ENCODE data around the gene APOF. TPM values are rescaled to one million over a fixed set of nuclear protein-coding genes. Genes with fewer than 3 reads are reported as not detected.

APOF gene
- total and polyA plus RNA-seq, 4 donors: 0.12 TPM; not detected in 3

DNA sequence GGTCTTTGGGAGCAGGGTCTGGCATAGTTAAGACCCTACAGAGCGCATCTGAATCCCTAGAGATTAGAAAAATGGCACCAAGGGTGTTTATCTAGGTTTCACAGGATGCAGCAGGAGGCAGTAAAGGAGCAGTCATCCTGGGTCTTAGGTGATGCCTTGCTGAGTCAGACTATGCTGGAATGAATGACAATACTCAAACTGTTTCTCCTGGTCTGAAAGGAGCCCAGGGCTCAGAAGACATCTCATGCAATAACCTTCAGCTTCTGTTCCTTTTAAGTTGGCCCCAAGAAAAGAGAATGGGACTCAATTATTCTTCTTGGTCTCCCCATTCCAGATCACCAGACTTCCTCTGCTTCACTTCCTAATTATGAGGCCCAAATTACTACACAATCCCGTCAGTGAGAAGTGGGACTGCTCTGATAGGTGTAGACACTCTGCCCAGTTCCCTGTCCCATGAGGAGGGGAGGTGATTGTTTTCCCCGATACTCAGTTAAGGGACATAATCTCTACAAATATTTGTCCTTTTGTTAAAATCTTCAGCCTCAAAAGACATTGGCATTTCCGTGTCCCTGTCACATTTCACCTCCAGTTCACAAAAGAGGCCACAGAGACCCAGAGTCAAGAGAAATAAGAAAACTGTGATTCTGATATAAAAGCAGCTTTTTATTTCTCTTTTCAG, 14.8 kb upstream of the APOF start:
- Histone ChIP-seq H3K9ac (ENCODE audit: insufficient read depth in 1 of 2, low read length in 2 of 2) (no peak overlapping the region), H3K27ac (ENCODE audit: low read depth in 1 of 2, low read length in 1 of 2) (no peak overlapping the region), H3K27me3 (ENCODE audit: control insufficient read depth in 3 of 3, insufficient read depth in 3 of 3, low read length in 2 of 3) (no peaks in the 10 kb centered on the region), H3K4me3 (no peak overlapping the region), H3K36me3 (ENCODE audit: control insufficient read depth in 4 of 4, insufficient read depth in 4 of 4, low read length in 4 of 4) (no peaks in the 10 kb centered on the region), H3K9me3 (ENCODE audit: control insufficient read depth in 4 of 4, insufficient read depth in 3 of 4, low read length in 3 of 4) (no peaks in the 10 kb centered on the region), H3K4me1 (ENCODE audit: control insufficient read depth in 5 of 5, insufficient read depth in 5 of 5, low read length in 5 of 5) (no peaks in the 10 kb centered on the region)
- no peak for DNase-seq
- TF ChIP-seq, protein P1, sequence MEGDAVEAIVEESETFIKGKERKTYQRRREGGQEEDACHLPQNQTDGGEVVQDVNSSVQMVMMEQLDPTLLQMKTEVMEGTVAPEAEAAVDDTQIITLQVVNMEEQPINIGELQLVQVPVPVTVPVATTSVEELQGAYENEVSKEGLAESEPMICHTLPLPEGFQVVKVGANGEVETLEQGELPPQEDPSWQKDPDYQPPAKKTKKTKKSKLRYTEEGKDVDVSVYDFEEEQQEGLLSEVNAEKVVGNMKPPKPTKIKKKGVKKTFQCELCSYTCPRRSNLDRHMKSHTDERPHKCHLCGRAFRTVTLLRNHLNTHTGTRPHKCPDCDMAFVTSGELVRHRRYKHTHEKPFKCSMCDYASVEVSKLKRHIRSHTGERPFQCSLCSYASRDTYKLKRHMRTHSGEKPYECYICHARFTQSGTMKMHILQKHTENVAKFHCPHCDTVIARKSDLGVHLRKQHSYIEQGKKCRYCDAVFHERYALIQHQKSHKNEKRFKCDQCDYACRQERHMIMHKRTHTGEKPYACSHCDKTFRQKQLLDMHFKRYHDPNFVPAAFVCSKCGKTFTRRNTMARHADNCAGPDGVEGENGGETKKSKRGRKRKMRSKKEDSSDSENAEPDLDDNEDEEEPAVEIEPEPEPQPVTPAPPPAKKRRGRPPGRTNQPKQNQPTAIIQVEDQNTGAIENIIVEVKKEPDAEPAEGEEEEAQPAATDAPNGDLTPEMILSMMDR (IDR thresholded peaks at IDR 0.05; ENCODE audit: control extremely low read depth, extremely low read depth): no peak
- no peak for ATAC-seq (ENCODE audit: insufficient read depth, low FRiP score)
- 72 to 74% methylated on average over 4 of the region's 4 CpGs for WGBS, 2 donors

DNA sequence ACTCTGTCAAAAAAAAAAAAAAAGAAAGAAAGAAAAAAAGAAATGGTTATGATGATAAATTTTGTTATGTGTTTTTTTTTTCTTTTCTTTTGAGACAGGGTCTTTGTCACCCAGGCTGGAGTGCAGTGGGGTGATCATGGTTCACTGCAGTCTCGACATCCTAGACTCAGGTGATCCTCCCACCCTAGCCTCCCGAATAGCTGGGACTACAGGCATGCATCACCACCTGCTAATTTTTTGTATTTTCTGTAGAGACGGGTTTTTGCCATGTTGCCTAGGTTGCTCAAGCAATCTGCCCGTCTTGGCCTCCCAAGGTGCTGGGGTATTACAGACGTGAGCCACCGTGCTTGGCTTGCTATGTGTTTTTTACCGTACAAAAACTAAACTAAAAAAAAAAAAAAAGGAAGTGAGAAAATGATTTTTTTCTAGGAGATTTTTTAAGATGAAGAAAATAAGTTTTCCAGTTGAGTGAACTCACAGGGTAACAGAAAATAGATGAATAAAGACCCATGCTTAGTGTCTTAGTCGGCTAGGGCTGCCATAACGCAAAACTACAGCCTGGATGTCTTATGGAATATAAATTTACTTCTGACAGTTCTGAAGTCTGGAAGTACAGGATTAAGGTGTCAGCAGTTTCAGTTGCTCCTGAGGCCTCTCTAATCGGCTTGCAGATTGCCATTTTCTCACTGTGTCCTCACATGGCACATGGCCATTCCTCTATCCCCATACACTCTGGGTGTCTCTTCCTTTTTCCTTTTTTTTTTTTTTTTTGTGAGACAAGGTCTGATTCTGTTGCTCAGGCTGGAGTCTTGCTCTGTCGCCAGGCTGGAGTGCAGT, 13.2 kb upstream of the APOF start:
- ATAC-seq (ENCODE audit: insufficient read depth, low FRiP score) (no peak), DNase-seq (no peak)
- TF ChIP-seq, protein P1 (IDR thresholded peaks at IDR 0.05; ENCODE audit: control extremely low read depth, extremely low read depth): no peak
- Histone ChIP-seq H3K27me3 (ENCODE audit: control insufficient read depth in 3 of 3, insufficient read depth in 3 of 3, low read length in 2 of 3) (no peaks in the 10 kb centered on the region), H3K4me1 (ENCODE audit: control insufficient read depth in 5 of 5, insufficient read depth in 5 of 5, low read length in 5 of 5) (no peaks in the 10 kb centered on the region), H3K9ac (ENCODE audit: insufficient read depth in 1 of 2, low read length in 2 of 2) (no peak overlapping the region), H3K36me3 (ENCODE audit: control insufficient read depth in 4 of 4, insufficient read depth in 4 of 4, low read length in 4 of 4) (no peaks in the 10 kb centered on the region), H3K4me3 (no peak overlapping the region), H3K27ac (ENCODE audit: low read depth in 1 of 2, low read length in 1 of 2) (no peak overlapping the region), H3K9me3 (ENCODE audit: control insufficient read depth in 4 of 4, insufficient read depth in 3 of 4, low read length in 3 of 4) (no peaks in the 10 kb centered on the region)
- WGBS, 2 donors: 73 to 81% methylated on average over 11 of the region's 11 CpGs

DNA sequence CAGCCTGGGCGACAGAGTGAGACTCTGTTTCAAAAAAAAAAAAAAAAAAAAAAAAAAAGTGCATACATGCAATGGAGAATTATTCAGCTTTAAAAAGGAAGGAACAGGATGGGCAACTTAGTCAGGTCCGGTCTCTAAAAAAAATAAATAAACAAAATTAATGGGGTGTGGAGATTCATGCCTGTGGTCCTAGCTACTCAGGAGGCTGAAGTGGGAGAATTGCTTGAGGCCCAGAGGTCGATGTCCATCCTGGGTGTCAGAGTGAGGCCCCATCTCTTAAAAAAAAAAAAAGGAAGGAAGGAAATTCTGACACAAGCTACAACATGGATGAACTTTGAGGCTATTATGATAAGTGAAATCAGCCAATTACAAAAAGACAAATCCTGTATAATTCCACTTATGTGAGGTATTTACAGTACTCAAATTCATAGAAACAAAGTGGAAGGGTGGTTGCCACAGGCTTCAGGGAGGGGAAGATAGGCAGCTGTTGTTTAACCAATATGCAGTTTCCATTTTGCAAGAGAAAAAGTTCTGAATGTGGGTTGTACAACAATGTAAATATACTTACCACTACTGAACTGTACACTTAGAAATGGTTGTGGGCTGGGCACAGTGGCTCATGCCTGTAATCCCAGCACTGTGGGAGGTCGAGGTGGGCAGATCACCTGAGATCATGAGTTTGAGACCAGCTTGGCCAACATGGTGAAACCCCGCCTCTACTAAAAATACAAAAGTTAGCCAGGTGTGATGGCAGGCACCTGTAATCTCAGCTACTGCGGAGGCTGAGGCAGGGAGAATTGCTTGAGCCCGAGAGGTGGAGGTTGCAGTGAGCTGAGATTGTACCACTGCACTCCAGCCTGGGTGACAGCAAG, 12.3 kb upstream of the APOF start:
- H3K4me1 ChIP-seq (ENCODE audit: control insufficient read depth in 5 of 5, insufficient read depth in 5 of 5, low read length in 5 of 5): no peaks in the 10 kb centered on the region
- WGBS, 2 donors: 61 to 66% methylated on average over 7 of the region's 7 CpGs
- ATAC-seq (ENCODE audit: insufficient read depth, low FRiP score): no peak

More for the DNA sequence above, 12.3 kb upstream of the APOF start:
- TF ChIP-seq, protein P1 (IDR thresholded peaks at IDR 0.05; ENCODE audit: control extremely low read depth, extremely low read depth): no peak
- Histone ChIP-seq H3K9me3 (ENCODE audit: control insufficient read depth in 4 of 4, insufficient read depth in 3 of 4, low read length in 3 of 4) (no peaks in the 10 kb centered on the region), H3K36me3 (ENCODE audit: control insufficient read depth in 4 of 4, insufficient read depth in 4 of 4, low read length in 4 of 4) (no peaks in the 10 kb centered on the region), H3K27ac (ENCODE audit: low read depth in 1 of 2, low read length in 1 of 2) (no peak overlapping the region), H3K4me3 (no peak overlapping the region), H3K27me3 (ENCODE audit: control insufficient read depth in 3 of 3, insufficient read depth in 3 of 3, low read length in 2 of 3) (no peaks in the 10 kb centered on the region), H3K9ac (ENCODE audit: insufficient read depth in 1 of 2, low read length in 2 of 2) (no peak overlapping the region)
- no peak for DNase-seq

All from lung (tissue), 12 donors.